Spleen (tissue), 7 donors: ENCODE results near the gene EPHB1.

Source experiments
- CTCF ChIP-seq, 11 experiments: fragments of 200-600 bp in 7 of 11; fragments of 450-650 bp in 4 of 11; sonication (generic) in 4 of 11; IDR thresholded peaks in 8 of 11; conservative IDR thresholded peaks in 3 of 11; 1 replicate in 7 of 11; 2 replicates in 4 of 11; pipeline versions ENCODE4 v1.4.0 to v1.8.0; 2016 to 2021; ENCODE audit warnings: antibody characterized with exemption in 11 of 11, inconsistent platforms in 4 of 11, mild to moderate bottlenecking in 1 of 11
- POLR2A ChIP-seq, 3 donors: fragments of 450-650 bp; IDR thresholded peaks; one replicate each; pipeline ENCODE4 v1.5.1; 2017; ENCODE audit warnings: antibody characterized with exemption in 3 of 3, mild to moderate bottlenecking in 1 of 3
- POLR2AphosphoS5 ChIP-seq, 3 donors: sonication (generic); formaldehyde crosslinking; IDR thresholded peaks; one replicate each; pipeline ENCODE4 v1.5.1; 2017; ENCODE audit warnings: antibody characterized with exemption in 3 of 3
- donor health status: DM: no; HTN: no; CAD: no; lungs with moderate emphysema.
- donor health status: DM: no; HTN: no; CAD: no.
- donor health status: DM: no; HTN: no; CAD: no.

GRCh38 chr3:134952371-134952770, 157.3 kb downstream of the EPHB1 start:
- TF ChIP-seq POLR2AphosphoS5 (IDR thresholded peaks at IDR 0.05) (no peak), CTCF (IDR thresholded peaks at IDR 0.05 in 8 of 11, conservative IDR thresholded peaks at IDR 0.05 in 3 of 11) (no peak), POLR2A (IDR thresholded peaks at IDR 0.05) (no peak)
